Measurements from ENCODE around the gene NOC4L. TPM values are rescaled to one million over a fixed set of nuclear protein-coding genes. Genes with fewer than 3 reads are reported as not detected.
"Not testable (repeated sequence)": the region's sequence is repeated elsewhere in the genome, so short reads cannot be mapped to it uniquely, and the experiment has no call there.

NOC4L gene
- 34.5 and 37.0 TPM in 2 replicates for polyA plus RNA-seq (2014; cell fraction: cytosol; rRNA removed)
- polyA plus RNA-seq (2014; cell fraction: nucleus; rRNA removed) = 39.2 and 48.4 TPM in 2 replicates

GRCh38 chr12:132144115-132144809 lies at the start of gene NOC4L, which contains the start of gene DDX51:
Gene NOC4L (plus strand): TSS chr12:132144457. CDS start chr12:132144489, 32 bp downstream.
Gene DDX51 (minus strand): TSS chr12:132144319. CDS start chr12:132144296, 23 bp downstream.
- peak; percentile 94 for DNase-seq (ENCODE audit: low spot score)

GRCh38 chr12:132095520-132096409 lies 48.5 kb upstream of the NOC4L start:
- DNase-seq (ENCODE audit: low spot score) = no peak

- DNase-seq (ENCODE audit: low spot score) = no peak
Observed at GRCh38 chr12:132099739-132100138, 44.5 kb upstream of the NOC4L start.

DNA sequence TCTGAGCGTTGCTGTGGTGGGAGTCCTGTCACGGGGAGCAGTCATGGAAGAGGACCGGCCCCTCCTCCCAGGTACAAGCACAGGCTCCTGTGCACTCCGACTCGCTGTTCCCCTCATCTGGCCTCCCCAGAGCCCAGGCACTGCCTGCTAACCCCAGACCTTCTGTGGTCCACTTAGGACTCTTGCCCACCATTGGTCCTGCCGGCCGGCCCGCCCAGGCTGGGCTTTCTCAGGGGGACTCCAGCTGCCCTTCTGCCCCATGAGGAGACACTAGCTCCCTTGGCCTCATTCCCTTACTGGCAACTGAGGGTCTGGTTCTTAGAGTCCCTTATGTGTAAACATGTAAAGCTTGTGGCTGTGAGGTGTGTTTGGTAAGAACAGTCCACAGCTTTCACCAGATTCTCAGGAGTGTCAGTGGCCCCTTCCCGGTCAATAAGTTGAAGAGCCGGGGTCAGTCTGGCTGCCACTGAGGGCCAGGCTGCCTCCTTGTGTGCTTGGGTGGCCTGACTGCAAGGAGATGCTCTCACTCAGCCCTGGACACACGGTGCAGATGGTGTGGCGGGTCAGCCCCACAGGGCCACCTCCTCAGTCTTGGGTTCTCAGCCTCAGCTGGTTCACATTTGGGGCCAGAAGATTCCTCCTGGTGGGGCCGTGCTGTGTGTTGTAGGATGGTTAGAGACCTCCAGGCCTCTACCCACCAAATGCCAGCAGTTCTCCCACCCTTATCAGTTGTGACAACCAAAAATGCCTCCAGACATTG lies 43.8 kb upstream of the NOC4L start:
- DNase-seq (ENCODE audit: low spot score) = no peak

GRCh38 chr12:132102297-132102696 lies 42.0 kb upstream of the NOC4L start:
- DNase-seq (ENCODE audit: low spot score) = no peak

DNA sequence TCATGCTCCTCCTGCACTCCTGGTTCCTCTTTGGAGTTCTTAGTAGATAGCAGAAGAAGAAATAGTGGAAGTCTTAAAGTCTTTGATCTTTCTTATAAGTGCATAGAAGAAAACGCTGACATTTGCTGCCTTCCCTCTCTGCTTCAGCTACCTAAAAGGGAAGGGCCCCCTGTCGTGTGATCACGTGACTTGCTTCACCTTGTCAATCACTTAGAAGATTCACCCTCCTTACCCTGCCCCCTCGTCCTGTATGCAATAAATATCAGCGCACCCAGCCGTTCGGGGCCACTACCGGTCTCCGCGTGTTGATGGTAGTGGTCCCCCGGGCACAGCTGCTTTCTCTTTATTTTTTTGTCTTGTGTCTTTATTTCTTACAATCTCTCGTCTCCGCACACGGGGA lies 41.2 kb upstream of the NOC4L start:
- DNase-seq (ENCODE audit: low spot score) = not testable (repeated sequence)

GRCh38 chr12:132103542-132104308 lies 40.5 kb upstream of the NOC4L start:
- no peak for DNase-seq (ENCODE audit: low spot score)

DNA sequence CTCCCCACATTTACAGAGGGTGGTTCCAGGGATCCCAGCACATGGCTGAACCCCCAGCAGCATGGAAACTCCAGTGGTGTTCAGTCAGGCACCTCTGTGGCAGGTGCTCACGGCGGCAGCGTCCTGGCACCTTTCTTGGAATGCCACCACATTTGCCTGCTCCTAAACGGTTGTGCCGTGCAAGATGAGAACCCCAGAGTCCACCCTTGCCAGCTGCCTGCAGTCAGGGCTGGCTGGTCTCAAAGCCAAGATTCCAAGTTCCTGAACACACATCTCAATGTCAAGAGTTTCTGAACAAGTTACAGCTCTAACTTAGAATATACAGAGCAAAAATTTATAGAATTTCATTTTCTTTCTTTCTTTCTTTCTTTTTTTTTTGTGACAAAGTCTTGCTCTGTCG lies 38.8 kb upstream of the NOC4L start:
- DNase-seq (ENCODE audit: low spot score) = no peak

- DNase-seq (ENCODE audit: low spot score) = no peak
Observed at GRCh38 chr12:132106921-132107320, 37.3 kb upstream of the NOC4L start.

DNA sequence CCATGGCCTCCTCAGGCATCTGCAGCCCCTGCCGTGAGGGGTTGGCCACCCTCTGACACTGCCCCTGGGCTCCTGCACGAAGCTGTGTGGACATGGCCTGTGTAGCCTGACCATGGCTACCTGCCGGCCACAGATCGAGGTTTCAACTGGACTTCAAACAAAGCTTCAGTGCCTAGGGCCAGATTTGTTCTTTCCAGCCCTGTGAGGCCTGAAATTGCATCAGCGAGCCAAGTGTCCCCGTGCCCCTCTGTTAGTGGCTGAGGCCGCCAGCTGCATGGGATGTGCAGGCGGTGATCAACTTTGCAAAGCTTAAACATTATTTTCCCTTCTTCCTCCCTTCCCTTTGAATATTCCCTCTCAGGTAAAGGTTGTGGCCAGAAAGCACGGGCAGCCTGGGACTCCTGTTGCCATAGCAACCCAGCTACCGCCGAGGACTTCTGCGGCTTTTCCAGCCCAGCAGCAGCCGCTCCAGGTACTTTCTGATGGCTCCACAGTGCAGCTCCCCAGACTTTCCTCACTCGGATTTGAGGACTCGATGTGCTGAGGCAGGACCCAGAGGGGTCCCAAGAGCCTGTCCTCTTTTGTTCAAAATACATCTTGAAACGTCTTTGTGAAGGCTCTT lies 35.9 kb upstream of the NOC4L start:
- no peak for DNase-seq (ENCODE audit: low spot score)

DNA sequence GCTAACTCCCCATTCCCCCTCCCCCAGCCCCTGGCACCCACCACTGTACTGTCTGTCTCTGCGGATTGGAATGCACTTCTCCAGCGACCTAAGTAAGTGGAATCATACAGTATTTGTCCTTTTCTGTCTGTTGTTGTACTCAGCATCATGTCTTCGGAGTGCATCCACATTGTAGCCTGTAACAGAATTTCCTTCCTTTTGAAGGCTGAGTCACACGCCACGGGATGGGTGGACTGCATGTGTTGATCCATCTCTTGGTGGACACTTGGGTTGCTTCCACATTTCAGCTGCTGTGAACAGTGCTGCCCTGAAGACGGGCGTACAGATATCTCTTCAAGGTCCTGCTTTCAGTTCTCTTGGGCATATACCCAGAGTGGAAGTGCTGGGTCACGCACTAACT lies 34.5 kb upstream of the NOC4L start:
- no peak for DNase-seq (ENCODE audit: low spot score)

GRCh38 chr12:132110677-132111076 lies 33.6 kb upstream of the NOC4L start:
- DNase-seq (ENCODE audit: low spot score) = no peak

DNA sequence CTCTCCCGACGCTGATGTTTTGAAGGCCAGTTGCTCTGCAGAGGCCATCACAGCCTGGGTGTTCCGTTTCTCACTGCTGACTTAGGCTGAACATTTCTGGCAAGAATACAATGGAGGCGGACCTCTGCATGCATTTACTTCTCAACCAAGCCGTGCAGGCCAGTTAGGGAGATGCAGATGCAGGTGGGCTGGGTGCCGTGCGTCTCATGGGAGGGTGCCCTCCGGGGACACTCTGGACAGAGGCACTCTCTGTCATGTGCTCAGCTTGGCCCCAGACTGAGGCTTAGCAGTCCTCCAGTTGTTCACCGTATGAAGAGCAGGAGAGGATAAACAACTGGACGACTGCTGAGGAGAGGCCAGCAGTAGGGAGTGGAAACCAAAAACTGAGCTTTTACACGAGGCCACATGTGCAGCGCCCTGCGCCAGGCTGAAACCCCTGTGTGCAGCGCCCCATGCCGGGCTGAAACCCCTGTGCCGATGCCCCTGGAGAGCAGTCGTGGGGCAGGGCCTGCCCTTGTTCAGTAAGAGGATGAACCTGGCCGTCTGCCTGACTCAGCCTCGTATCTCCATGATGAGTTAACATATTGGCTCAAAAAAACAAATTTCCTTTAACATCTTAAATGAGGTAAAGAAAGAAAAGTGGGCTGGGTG lies 32.5 kb upstream of the NOC4L start:
- no peak for DNase-seq (ENCODE audit: low spot score)

- DNase-seq (ENCODE audit: low spot score) = no peak
Observed at GRCh38 chr12:132114667-132115066, 29.6 kb upstream of the NOC4L start.

DNA sequence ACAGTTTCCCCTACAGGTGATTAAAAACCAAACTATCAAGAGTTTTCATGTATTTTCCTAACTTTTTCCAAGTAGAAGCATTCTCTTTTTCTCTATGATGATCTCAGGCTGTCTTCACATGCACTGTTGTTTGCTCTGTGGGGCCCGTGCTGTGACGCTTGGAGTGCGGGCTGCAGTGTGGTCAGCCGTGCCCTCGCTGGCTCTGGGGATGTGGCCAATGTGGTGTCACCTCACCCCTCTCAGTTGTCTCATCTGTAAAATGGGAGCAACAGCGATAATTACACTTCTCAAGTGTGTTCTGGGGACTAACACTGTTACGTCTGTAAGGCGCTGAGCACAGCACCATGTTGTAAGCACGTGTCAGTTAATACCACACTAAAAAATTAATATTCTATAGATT lies 28.8 kb upstream of the NOC4L start:
- no peak for DNase-seq (ENCODE audit: low spot score)

- DNase-seq (ENCODE audit: low spot score) = no peak
Observed at GRCh38 chr12:132116709-132117557, 27.3 kb upstream of the NOC4L start.

GRCh38 chr12:132117558-132117875 lies 26.7 kb upstream of the NOC4L start:
- DNase-seq (ENCODE audit: low spot score) = peak; percentile 38

GRCh38 chr12:132118876-132119275 lies 25.4 kb upstream of the NOC4L start:
- no peak for DNase-seq (ENCODE audit: low spot score)

GRCh38 chr12:132121283-132121682 lies 23.0 kb upstream of the NOC4L start:
- no peak for DNase-seq (ENCODE audit: low spot score)
